ENCODE data around the gene CIDEC. TPM values are rescaled to one million over a fixed set of nuclear protein-coding genes. Genes with fewer than 3 reads are reported as not detected.
A peak's percentile ranks its signal among the peaks of the same experiment; 100 is the strongest.

Gene CIDEC
- polyA plus RNA-seq, 1 experiment, result 0.09 TPM

GRCh38 chr3:9864200-9864927, 15.7 kb downstream of the CIDEC start:
- Histone ChIP-seq H3K36me3 (ENCODE audit: control insufficient read depth, insufficient read depth, low read length) (no peaks in the 10 kb centered on the region), H3K27me3 (ENCODE audit: control insufficient read depth, insufficient read depth, low read length) (no peaks in the 10 kb centered on the region), H3K4me3 (ENCODE audit: low read depth, low read length) (no peak overlapping the region)
- ChIA-PET POLR2A (no interaction called here), CTCF (interaction anchor here (1.0 to 2.7 kb wide), 6 partner anchors 20 to 68 kb away, joined by 3 to 8 read pairs (median 4); partner anchors contain the start of genes CRELD1 and IL17RC)
- peak; percentile 40 for DNase-seq (ENCODE audit: low read depth)
- no peak for TF ChIP-seq CTCF (IDR thresholded peaks at IDR 0.05; ENCODE audit: insufficient read depth, low read depth, low read length)

GRCh38 chr3:9863058-9863772, 16.8 kb downstream of the CIDEC start:
- Histone ChIP-seq H3K27me3 (ENCODE audit: control insufficient read depth, insufficient read depth, low read length) (no peaks in the 10 kb centered on the region), H3K36me3 (ENCODE audit: control insufficient read depth, insufficient read depth, low read length) (no peaks in the 10 kb centered on the region), H3K4me3 (ENCODE audit: low read depth, low read length) (peak overlapping the region; percentile 14)
- CTCF ChIA-PET, result interaction anchor here (2.2 to 2.7 kb wide), 2 partner anchors 53 to 70 kb away, joined by 8 read pairs; partner anchors contain the start of genes CRELD1 and IL17RC
- POLR2A ChIA-PET, result no interaction called here
- no peak for TF ChIP-seq CTCF (IDR thresholded peaks at IDR 0.05; ENCODE audit: insufficient read depth, low read depth, low read length)
- no peak for DNase-seq (ENCODE audit: low read depth)

- CTCF ChIA-PET, result interaction anchor here (1.3 to 2.7 kb wide), 2 partner anchors 31 to 70 kb away, joined by 4 to 8 read pairs; partner anchors contain the start of gene CRELD1
- Histone ChIP-seq H3K36me3 (ENCODE audit: control insufficient read depth, insufficient read depth, low read length) (no peaks in the 10 kb centered on the region), H3K4me3 (ENCODE audit: low read depth, low read length) (peak overlapping the region; percentile 14), H3K27me3 (ENCODE audit: control insufficient read depth, insufficient read depth, low read length) (no peaks in the 10 kb centered on the region)
- peak; percentile 44 for TF ChIP-seq CTCF (IDR thresholded peaks at IDR 0.05; ENCODE audit: insufficient read depth, low read depth, low read length)
- POLR2A ChIA-PET, result no interaction called here
- no peak for DNase-seq (ENCODE audit: low read depth)
Measured at GRCh38 chr3:9862391-9863057, 17.5 kb downstream of the CIDEC start.

- ChIA-PET POLR2A (no interaction called here), CTCF (interaction anchor here (1.3 kb wide), 1 partner anchor 32 kb away, joined by 4 read pairs; no protein-coding TSS in a partner anchor)
- no peak for TF ChIP-seq CTCF (IDR thresholded peaks at IDR 0.05; ENCODE audit: insufficient read depth, low read depth, low read length)
- DNase-seq (ENCODE audit: low read depth), result no peak
- H3K4me3 ChIP-seq (ENCODE audit: low read depth, low read length), result no peak overlapping the region
- no peaks in the 10 kb centered on the region for H3K27me3 ChIP-seq (ENCODE audit: control insufficient read depth, insufficient read depth, low read length)
- no peaks in the 10 kb centered on the region for H3K36me3 ChIP-seq (ENCODE audit: control insufficient read depth, insufficient read depth, low read length)
Measured at GRCh38 chr3:9861626-9862130, 18.4 kb downstream of the CIDEC start.

Data from BJ (cell line).